PC-9 (cell line): ENCODE measurements around the gene DNALI1.

ENCODE experiments used
- EZH2 ChIP-seq: fragments of 200-600 bp; sonication (generic); IDR thresholded peaks from 2 replicates; pipeline ENCODE4 v1.8.0; 2017; ENCODE audit warnings: antibody characterized with exemption, low read depth
- TF ChIP-seq, protein P1 (sequence below): fragments of 200-600 bp; sonication (generic); conservative IDR thresholded peaks from 2 replicates; pipeline ENCODE4 v1.6.1; 2017; ENCODE audit warnings: mixed run types, antibody characterized with exemption, mild to moderate bottlenecking, moderate library complexity

DNA sequence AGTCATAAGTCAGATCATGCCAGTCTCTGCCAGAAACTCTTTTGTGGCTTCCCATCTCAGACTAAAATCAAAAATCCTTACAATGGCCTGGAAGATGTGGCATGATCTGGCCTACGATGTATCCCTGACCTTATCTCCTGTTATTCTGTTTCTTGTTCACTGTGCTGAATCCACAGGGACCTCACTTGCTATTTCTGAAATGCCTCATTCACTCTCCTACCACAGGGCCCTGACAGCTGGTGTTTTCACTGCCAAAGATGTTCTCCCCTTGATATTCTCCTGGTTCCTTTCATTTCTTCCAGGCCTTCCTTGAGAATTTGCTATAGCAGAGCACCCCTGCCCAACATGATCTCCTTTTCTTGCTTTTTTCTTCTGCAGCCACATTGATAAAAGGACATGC lies 1.7 kb downstream of the DNALI1 start:
- TF ChIP-seq, protein P1, sequence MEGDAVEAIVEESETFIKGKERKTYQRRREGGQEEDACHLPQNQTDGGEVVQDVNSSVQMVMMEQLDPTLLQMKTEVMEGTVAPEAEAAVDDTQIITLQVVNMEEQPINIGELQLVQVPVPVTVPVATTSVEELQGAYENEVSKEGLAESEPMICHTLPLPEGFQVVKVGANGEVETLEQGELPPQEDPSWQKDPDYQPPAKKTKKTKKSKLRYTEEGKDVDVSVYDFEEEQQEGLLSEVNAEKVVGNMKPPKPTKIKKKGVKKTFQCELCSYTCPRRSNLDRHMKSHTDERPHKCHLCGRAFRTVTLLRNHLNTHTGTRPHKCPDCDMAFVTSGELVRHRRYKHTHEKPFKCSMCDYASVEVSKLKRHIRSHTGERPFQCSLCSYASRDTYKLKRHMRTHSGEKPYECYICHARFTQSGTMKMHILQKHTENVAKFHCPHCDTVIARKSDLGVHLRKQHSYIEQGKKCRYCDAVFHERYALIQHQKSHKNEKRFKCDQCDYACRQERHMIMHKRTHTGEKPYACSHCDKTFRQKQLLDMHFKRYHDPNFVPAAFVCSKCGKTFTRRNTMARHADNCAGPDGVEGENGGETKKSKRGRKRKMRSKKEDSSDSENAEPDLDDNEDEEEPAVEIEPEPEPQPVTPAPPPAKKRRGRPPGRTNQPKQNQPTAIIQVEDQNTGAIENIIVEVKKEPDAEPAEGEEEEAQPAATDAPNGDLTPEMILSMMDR, result no peak
- no peak for TF ChIP-seq EZH2
